ENCODE measurements around the gene KCNC1. TPM values are rescaled to one million over a fixed set of nuclear protein-coding genes. Genes with fewer than 3 reads are reported as not detected.

Gene KCNC1
- total RNA-seq, 2 donors from 2014 or later = not detected

DNA sequence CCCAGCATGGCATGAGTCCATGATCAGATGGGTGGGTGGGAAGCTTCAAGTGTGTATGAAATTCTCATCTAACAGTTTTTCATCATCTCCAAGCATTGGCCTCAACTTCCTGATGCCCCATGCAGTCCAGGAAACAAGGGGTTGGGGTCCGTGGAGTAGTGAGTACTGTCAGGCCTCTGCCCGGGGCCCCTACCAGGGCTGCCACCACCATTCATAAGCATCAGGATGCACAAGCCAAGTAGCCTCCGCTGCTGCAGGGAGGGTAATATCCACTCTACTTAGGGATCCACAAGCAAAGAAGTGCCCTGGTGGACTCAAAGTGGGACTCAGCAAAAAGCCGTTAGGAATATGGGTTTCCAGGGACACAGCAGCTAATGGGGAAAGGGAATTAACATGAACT lies 49.3 kb downstream of the KCNC1 start:
- peaks cover 4% of the 10 kb centered on the region for H3K4me1 Mint-ChIP-seq
- no peaks in the 10 kb centered on the region for H3K27me3 Mint-ChIP-seq
- H3K4me3 Mint-ChIP-seq = no peak overlapping the region
- H3K36me3 Mint-ChIP-seq (ENCODE audit: low read depth) = peaks cover 6% of the 10 kb centered on the region
- H3K27ac Mint-ChIP-seq = no peak overlapping the region
- no peaks in the 10 kb centered on the region for H3K9me3 Mint-ChIP-seq
- no peak for ATAC-seq (replicated peaks)

DNA sequence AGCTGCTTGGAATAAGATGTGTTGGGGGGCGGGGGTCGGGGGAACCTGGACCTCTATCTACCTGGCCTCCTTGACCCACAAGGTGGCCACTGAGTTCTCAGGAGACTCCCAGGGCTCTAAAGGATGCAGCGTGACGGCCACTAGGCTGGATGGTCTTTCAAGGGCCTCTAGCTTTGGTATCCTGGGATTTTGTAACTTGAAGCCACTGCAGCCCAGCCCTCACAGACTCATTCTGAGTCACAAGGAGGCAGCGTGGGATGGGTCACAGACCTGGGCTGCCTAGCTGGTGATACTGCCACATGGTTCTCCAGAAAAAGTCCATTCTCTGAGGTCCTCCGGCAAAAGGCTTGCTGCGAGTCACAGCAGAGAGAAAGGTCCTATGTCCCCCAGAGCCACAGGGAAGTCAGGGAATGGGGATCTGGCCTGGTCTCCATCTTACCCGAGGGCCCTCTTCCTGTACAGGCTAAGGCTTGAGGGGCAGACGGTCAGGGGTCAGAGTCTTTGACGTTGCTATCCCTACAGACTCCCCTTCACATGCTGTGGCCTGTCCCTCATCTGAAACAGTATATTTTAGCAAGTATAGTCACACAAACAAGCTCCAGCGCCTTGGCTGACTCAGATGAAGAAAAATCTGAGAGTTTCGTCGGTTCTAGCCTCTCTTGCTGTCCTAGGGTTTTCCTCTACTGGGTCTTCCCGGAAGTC lies 52.4 kb downstream of the KCNC1 start:
- H3K36me3 Mint-ChIP-seq (ENCODE audit: low read depth) = peaks cover 11% of the 10 kb centered on the region
- no peaks in the 10 kb centered on the region for H3K27me3 Mint-ChIP-seq
- no peaks in the 10 kb centered on the region for H3K9me3 Mint-ChIP-seq
- H3K27ac Mint-ChIP-seq = no peak overlapping the region
- no peak for ATAC-seq (replicated peaks)
- H3K4me1 Mint-ChIP-seq = peaks cover 7% of the 10 kb centered on the region
- no peak overlapping the region for H3K4me3 Mint-ChIP-seq

DNA sequence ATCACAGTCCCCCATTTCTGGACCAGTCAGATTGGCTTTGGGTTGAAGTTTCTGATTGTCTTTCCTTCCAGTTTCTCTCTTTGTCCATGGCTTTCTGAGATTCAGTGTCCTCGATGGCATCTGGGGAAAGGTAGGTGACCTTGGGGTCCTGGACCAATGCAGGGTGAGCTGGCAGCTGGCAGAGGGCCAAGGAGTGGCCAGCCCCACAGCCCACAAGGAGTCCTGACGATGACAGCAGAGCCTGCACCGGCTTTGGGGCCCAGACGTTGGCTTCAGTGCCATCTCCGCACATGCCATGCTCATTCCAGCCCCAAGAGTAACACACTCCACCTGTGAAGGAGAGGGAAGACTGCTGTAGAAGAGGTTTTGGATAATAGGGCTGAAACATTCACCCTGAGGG lies 53.5 kb downstream of the KCNC1 start:
- no peaks in the 10 kb centered on the region for H3K9me3 Mint-ChIP-seq
- no peak overlapping the region for H3K27ac Mint-ChIP-seq
- no peak for ATAC-seq (replicated peaks)
- peaks cover 11% of the 10 kb centered on the region for H3K36me3 Mint-ChIP-seq (ENCODE audit: low read depth)
- H3K27me3 Mint-ChIP-seq = no peaks in the 10 kb centered on the region
- no peak overlapping the region for H3K4me3 Mint-ChIP-seq
- peaks cover 7% of the 10 kb centered on the region for H3K4me1 Mint-ChIP-seq

DNA sequence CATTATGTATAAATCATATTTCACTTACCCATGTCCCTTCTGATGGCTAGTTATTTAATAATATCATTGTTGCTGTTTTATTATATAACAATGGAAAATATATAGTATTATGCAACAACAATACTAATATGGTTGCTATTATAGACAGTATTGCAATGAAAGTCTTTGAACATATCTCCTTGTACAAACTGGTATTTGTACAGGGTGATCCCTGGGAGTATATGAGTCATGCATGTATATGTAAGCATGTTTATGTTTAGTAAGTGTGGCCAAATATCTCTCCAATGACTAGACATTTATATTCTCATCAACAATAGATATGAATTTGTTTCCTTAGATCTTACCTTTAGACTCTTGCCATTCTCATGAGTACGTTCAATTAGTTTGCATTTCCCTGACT lies 55.9 kb downstream of the KCNC1 start:
- peaks cover 7% of the 10 kb centered on the region for H3K4me1 Mint-ChIP-seq
- no peaks in the 10 kb centered on the region for H3K27me3 Mint-ChIP-seq
- H3K36me3 Mint-ChIP-seq (ENCODE audit: low read depth) = peaks cover 11% of the 10 kb centered on the region
- H3K4me3 Mint-ChIP-seq = no peak overlapping the region
- ATAC-seq (replicated peaks) = no peak
- H3K9me3 Mint-ChIP-seq = no peaks in the 10 kb centered on the region
- no peak overlapping the region for H3K27ac Mint-ChIP-seq

DNA sequence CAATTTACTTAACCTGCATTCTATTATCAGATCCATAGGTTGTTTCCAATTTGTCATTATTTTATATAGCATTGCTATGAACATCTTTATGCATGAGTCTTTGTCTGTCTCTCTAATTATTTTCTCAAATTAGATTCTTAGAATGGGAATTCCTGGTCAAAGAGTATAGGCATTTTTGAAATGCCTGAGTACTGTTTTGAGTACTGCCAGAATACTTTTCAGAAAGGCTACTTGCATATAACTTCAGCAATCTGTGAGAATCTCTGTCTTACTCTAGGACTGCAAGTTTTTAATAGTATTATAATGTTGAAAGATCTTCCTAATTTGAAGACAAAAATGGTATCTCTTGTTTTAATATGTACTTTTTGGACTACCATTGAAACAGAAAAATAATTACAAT lies 56.6 kb downstream of the KCNC1 start:
- Mint-ChIP-seq H3K4me3 (no peak overlapping the region), H3K27ac (no peak overlapping the region), H3K9me3 (no peaks in the 10 kb centered on the region), H3K4me1 (peaks cover 7% of the 10 kb centered on the region), H3K27me3 (no peaks in the 10 kb centered on the region), H3K36me3 (ENCODE audit: low read depth) (peaks cover 11% of the 10 kb centered on the region)
- ATAC-seq (replicated peaks) = no peak

DNA sequence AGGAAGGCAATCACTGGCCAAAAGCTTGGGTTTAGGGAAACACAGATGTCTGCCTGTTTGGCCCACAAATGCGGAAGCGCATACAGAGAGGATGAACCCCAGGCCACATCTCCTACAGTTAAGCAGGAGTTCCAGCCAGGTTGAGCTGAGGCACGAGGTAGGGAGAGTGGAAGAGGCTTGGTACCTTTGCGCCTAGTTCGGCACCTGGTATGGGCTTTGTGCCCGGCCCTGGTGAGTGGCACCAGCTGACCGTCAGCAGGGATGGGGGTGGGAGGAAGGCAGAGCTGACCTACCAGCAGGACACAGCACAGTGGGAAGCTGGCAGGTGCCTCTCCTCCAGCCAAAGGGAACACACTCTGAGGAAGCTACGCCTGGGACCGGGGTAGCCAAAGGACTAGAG lies 57.6 kb downstream of the KCNC1 start:
- Mint-ChIP-seq H3K27me3 (no peaks in the 10 kb centered on the region), H3K36me3 (ENCODE audit: low read depth) (peaks cover 11% of the 10 kb centered on the region), H3K4me1 (peaks cover 7% of the 10 kb centered on the region), H3K27ac (no peak overlapping the region), H3K4me3 (no peak overlapping the region), H3K9me3 (no peaks in the 10 kb centered on the region)
- ATAC-seq (replicated peaks) = no peak

DNA sequence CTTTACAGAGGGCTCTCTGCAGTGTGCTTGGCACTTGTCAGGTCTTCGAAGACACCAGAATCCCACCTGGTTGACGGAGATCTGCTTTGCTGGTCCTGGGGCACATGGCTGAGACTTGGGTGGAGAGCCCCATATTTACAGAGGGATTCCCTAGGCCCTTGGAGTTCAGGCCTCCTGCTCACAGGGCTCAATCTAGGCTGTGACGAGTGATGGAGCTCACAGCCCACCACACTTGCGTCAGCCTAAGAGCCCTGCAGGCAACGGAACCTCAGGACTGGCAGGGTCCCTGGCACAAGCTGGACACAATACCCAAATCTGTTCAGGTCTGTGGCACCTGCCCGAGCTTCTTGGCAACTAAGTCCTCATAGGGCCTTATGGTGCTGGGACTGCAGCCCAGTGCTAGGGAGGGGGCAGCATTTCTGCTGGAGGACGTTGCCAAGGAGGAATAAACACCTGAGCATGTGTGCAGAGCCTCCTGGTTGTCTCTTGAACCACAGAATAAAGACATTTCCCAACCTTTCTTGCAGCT lies 59.1 kb downstream of the KCNC1 start:
- Mint-ChIP-seq H3K36me3 (ENCODE audit: low read depth) (peaks cover 6% of the 10 kb centered on the region), H3K4me3 (no peak overlapping the region), H3K4me1 (peaks cover 4% of the 10 kb centered on the region), H3K27ac (no peak overlapping the region), H3K9me3 (no peaks in the 10 kb centered on the region), H3K27me3 (no peaks in the 10 kb centered on the region)
- ATAC-seq (replicated peaks) = no peak

DNA sequence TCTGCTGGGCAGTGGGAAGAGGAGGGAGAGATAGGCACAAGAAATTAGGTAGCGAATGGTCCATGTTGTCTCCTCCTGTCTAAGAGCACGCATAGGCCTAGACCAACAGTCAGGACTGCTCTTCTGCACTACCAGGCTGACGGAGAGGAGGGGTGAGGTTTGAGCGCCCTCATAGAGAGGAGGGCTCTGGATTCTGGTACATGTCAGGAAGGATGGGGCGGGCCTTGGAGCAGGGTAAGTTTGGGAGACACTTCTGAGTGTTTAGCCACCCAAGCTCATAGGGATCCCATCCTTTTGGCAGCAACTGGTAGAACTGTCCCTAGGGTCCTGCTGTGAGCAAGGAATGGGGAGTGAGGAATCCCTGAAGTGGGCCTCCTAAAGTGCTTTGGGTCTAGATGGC lies 60.4 kb downstream of the KCNC1 start:
- Mint-ChIP-seq H3K4me3 (no peak overlapping the region), H3K36me3 (ENCODE audit: low read depth) (peaks cover 7% of the 10 kb centered on the region), H3K27ac (no peak overlapping the region), H3K27me3 (no peaks in the 10 kb centered on the region), H3K4me1 (no peaks in the 10 kb centered on the region), H3K9me3 (no peaks in the 10 kb centered on the region)
- ATAC-seq (replicated peaks) = no peak

DNA sequence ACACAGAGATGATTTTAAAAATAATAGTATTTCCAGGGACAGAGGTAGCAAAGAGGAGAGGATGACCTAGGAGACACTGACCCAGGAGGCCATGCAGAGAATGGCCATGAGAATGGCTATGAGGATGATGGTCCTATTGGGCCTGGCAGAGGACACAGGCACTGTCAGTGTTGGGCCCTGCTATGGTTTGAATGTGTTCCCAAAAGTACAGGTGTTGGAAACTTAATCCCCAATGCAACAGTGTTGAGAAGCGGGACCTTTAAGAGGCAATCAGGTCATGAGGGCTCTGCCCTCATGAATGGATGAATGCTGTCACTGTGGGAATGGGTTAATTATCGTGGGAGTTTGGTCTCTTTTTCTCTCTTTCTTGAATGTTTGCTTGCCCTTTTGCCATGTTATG lies 61.6 kb downstream of the KCNC1 start:
- no peak for ATAC-seq (replicated peaks)
- no peak overlapping the region for H3K4me3 Mint-ChIP-seq
- peaks cover 3% of the 10 kb centered on the region for H3K4me1 Mint-ChIP-seq
- H3K36me3 Mint-ChIP-seq (ENCODE audit: low read depth) = peaks cover 7% of the 10 kb centered on the region
- no peak overlapping the region for H3K27ac Mint-ChIP-seq
- H3K27me3 Mint-ChIP-seq = no peaks in the 10 kb centered on the region
- no peaks in the 10 kb centered on the region for H3K9me3 Mint-ChIP-seq

DNA sequence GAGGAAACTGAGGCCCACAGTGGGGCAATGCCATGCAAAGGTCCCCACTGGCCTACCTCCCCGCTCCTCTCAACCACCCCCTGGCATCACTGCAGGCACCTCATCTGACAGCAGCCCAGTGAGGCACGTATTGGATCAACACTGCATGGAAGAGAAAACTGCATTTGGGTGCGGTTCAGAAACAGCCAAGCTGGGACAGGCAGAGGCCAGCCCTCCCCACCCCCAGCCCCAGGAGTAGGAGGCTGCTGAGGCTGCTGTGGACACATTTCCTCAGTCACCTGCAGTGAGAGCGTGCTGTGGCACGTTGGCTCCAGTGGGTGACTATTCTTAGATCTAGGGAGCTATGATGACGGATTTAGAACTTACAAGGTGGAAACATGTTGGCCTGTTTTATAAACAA lies 63.7 kb downstream of the KCNC1 start:
- H3K27ac Mint-ChIP-seq = no peak overlapping the region
- no peaks in the 10 kb centered on the region for H3K9me3 Mint-ChIP-seq
- H3K4me1 Mint-ChIP-seq = peaks cover 3% of the 10 kb centered on the region
- H3K4me3 Mint-ChIP-seq = no peak overlapping the region
- H3K36me3 Mint-ChIP-seq (ENCODE audit: low read depth) = peaks cover 7% of the 10 kb centered on the region
- H3K27me3 Mint-ChIP-seq = no peaks in the 10 kb centered on the region
- no peak for ATAC-seq (replicated peaks)

DNA sequence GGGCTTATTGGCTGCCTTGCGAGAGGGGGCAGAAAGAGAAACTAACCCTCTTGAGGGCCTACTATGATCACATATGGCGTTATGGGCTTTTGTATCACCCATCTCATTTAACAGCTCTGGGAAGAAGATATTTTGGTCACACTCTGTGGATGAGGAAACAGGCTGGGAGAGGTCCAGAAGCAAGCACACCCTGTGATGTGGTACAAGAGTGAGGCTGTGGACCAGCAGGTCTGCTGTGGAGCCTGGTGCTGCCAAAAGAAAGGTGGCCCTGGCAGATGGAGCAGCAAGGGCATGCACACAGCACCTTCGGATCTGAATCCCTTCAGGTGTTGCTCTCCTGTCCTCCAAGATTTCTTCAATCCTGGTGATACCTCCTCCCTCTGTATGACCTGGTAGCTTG lies 64.1 kb downstream of the KCNC1 start:
- Mint-ChIP-seq H3K27me3 (no peaks in the 10 kb centered on the region), H3K9me3 (no peaks in the 10 kb centered on the region), H3K36me3 (ENCODE audit: low read depth) (peaks cover 7% of the 10 kb centered on the region), H3K4me1 (peaks cover 7% of the 10 kb centered on the region), H3K4me3 (no peak overlapping the region), H3K27ac (peak overlapping the region; percentile 41)
- no peak for ATAC-seq (replicated peaks)

DNA sequence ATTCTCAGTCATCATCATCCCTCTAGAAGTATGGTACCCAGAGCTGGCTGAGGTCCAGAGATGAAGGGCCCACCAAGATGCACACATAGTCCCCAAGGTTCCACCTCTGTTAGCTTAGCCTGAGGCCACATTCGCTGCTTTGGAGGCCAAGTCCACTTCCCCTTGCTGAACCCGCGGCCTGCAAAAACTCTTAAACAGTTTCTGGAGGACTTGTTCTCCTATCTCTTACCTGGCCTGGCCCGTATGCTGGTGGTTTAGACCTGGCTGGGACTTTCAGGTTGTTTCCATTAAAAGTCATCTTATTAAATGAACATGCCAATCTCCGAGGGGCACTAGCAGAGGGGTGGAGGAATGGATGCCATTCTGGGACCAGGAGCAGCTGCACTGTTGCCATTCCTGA lies 64.6 kb downstream of the KCNC1 start:
- Mint-ChIP-seq H3K27me3 (no peaks in the 10 kb centered on the region), H3K9me3 (no peaks in the 10 kb centered on the region), H3K4me1 (peaks cover 9% of the 10 kb centered on the region), H3K36me3 (ENCODE audit: low read depth) (peaks cover 7% of the 10 kb centered on the region), H3K27ac (peak overlapping the region; percentile 41), H3K4me3 (no peak overlapping the region)
- no peak for ATAC-seq (replicated peaks)

DNA sequence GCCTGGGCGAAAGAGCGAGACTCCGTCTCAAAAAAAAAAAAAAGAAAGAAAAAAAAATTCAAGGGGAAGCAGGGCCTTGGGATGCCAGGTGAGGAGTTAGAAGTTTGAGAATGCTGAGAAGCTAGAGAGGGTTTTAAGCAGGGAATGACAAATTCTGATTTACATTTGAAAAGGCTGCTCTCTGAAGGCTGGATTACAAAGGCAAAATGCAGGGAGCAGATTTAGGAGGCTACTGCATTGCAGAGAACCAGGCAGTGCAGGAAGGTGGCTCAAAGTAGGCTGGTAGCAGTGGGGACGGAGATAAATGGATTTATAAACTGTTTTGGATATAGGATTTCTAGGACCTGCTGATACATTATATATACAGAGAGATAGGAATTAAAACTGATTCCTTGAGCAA lies 66.6 kb downstream of the KCNC1 start:
- peaks cover 9% of the 10 kb centered on the region for H3K4me1 Mint-ChIP-seq
- ATAC-seq (replicated peaks) = no peak

DNA sequence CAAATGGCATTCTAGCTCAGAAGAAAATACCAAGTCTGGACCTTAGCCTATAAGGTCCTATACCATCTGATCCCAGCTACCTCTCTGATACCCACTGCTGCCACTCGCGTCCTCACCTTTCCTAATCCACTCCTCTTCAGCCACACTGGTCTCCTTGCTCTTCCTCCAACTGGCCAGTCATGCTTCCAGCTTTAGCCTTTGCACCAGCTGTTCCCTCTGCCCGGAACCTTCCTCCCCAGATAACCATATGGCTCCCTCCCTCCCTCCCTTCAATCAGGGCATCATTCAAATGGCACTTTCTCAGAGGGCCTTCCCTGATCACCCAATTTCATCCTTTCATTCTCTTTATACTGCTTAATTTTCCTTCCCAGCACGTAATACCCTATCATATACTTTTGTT lies 67.9 kb downstream of the KCNC1 start:
- Mint-ChIP-seq H3K27ac (no peak overlapping the region), H3K27me3 (no peaks in the 10 kb centered on the region), H3K36me3 (ENCODE audit: low read depth) (peaks cover 7% of the 10 kb centered on the region), H3K4me1 (peaks cover 9% of the 10 kb centered on the region), H3K4me3 (no peak overlapping the region), H3K9me3 (no peaks in the 10 kb centered on the region)
- ATAC-seq (replicated peaks) = no peak

More for the DNA sequence above, 66.6 kb downstream of the KCNC1 start:
- no peak overlapping the region for H3K27ac Mint-ChIP-seq
- no peaks in the 10 kb centered on the region for H3K9me3 Mint-ChIP-seq
- H3K4me3 Mint-ChIP-seq = no peak overlapping the region
- no peaks in the 10 kb centered on the region for H3K27me3 Mint-ChIP-seq
- peaks cover 7% of the 10 kb centered on the region for H3K36me3 Mint-ChIP-seq (ENCODE audit: low read depth)

DNA sequence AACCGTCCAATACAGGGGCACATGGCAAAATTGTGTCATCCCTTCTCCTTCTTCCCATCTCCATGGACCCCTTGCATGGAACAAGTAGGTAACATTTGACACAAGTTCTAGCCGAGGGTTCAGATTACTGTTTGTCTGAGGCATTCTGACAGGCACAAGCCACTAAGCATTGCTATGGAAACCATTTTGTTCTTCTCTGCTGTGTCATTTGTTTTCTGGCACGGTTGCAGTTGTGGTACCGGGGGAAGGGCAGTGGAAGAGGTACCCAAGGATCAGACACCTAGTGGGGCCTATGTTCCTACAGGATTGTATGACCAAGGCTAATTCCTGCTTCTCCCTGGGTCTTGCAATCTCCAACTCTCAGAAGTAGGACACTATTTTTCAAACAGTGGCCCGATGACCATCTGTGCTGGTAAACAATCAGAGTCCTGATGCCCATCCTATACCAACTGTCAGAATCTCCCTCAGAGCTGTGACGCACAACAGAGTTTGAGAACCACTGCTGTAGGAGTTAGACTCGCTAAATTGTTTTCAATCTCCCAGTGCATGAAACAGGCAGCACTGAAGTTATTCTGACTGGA lies 69.3 kb downstream of the KCNC1 start:
- Mint-ChIP-seq H3K9me3 (no peaks in the 10 kb centered on the region), H3K27me3 (no peaks in the 10 kb centered on the region), H3K27ac (no peak overlapping the region), H3K36me3 (ENCODE audit: low read depth) (peaks cover 7% of the 10 kb centered on the region), H3K4me1 (peaks cover 9% of the 10 kb centered on the region), H3K4me3 (no peak overlapping the region)
- ATAC-seq (replicated peaks) = no peak

Measured in activated T-helper 17 cell treated with anti-CD3 and anti-CD28 coated beads, Interleukin-2, amount 50 U/mL, for 72 hours (primary cell).